ENCODE data around the gene ERCC5.
A peak's percentile ranks its signal among the peaks of the same experiment; 100 is the strongest.

Gene ERCC5

GRCh38 chr13:102839462-102839861 is 6.4 kb upstream of the ERCC5 start:
- no peak for FAIRE-seq
- DNase-seq (ENCODE audit: low spot score) = no peak

DNA sequence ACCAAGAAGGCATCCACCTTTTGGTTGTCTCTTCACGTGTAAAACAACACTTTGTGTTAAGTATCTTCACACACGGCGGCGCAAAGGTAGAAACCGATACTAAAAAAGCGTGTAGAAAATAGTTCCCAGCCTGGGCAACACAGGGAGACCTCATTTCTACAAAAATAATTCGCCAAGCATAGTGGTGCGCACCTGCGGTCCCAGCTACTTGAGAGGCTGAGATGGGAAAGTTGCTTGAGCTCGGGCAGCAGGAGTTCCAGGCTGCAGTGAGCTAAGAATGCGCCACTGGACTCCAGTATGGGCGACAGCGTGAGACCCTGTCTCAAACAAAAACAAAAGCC is 573 bp upstream of the ERCC5 start:
- no peak for DNase-seq (ENCODE audit: low spot score)
- FAIRE-seq = no peak

DNA sequence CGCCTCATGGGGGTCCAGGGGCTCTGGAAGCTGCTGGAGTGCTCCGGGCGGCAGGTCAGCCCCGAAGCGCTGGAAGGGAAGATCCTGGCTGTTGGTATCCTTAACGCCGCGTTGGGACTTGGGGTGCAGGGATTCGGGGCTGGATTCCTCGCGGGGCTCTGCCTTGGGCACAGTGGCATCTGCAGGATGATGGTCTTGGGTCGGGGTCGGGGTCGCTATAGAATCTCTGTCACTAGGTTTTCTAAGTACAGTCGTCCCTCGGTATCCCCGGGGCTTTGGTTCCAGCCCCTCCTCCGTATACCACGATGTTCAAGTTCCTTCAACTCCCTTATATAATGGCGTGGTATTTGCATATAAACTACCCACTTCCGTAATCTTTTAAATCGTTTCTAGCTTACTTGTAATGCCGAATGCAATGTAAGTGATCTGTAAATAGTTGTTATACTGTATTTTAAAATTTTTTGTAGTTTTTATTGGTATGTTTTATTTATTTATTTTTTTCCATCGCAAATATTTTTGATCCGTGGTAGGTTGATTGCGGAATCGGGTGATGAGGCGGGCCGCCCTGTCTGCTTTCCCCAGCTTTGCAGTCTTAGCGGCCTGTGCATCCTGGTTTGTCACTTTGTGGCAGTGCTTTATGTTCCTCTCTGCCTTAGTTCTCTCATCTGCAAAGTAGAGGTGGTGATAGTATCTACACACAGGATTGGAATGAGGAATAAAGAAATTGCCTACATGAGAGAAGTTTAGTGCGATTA is 606 bp downstream of the ERCC5 start:
- FAIRE-seq (peak; percentile 28), DNase-seq (ENCODE audit: low spot score) (no peak)

- DNase-seq (ENCODE audit: low spot score) (peak; percentile 5), FAIRE-seq (peak; percentile 50)
Observed at GRCh38 chr13:102847272-102848234, 1.7 kb downstream of the ERCC5 start.

DNA sequence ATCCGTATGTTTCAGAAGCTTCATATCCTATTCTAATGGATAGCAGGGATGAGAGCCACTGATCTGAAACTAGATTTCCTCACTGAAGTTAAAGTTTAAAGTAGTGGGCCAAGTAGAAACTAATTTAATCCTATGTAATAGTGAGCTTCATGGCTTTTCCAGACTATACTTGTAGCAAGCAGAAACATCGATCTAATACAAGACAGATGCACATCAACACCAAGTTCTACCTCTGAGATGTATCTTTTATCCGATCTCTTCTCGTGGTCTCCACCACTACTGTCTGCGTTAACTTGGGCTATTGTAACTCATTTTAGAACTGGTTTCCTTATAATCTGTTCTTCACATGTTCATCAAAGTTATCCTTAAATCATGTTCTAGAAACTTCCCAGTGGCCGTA is 3.1 kb downstream of the ERCC5 start:
- DNase-seq (ENCODE audit: low spot score) (no peak), FAIRE-seq (no peak)

GRCh38 chr13:102852556-102852955 is 6.7 kb downstream of the ERCC5 start:
- DNase-seq (ENCODE audit: low spot score) (no peak), FAIRE-seq (no peak)

GRCh38 chr13:102854675-102855074 is 8.8 kb downstream of the ERCC5 start:
- DNase-seq (ENCODE audit: low spot score) (no peak), FAIRE-seq (no peak)

DNA sequence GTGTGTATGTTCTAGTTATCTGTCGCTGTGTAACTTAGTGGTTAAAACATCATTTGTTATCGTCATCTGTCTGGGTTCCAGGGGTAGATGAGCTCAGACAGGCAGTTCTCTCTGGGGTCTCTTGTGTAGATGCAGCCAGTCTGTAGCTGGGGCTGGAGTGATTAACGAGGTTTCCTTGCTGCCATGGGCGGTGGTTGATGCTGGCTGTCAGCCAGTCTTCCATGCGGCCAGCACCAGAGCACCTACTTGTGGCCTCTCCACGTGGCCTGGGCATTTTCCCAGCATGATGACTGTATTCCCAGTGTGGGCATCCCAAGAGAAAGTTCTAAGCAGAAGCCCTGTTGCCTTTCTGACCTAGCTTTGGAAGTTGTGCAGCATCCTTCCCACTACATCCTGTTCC is 10.7 kb downstream of the ERCC5 start:
- FAIRE-seq (no peak), DNase-seq (ENCODE audit: low spot score) (no peak)

GRCh38 chr13:102862624-102863210 is 16.9 kb downstream of the ERCC5 start:
- FAIRE-seq = no peak

GRCh38 chr13:102863590-102863989 is 17.8 kb downstream of the ERCC5 start:
- DNase-seq (ENCODE audit: low spot score) (no peak), FAIRE-seq (no peak)

More at GRCh38 chr13:102862624-102863210, 16.9 kb downstream of the ERCC5 start:
- DNase-seq (ENCODE audit: low spot score) = no peak

DNA sequence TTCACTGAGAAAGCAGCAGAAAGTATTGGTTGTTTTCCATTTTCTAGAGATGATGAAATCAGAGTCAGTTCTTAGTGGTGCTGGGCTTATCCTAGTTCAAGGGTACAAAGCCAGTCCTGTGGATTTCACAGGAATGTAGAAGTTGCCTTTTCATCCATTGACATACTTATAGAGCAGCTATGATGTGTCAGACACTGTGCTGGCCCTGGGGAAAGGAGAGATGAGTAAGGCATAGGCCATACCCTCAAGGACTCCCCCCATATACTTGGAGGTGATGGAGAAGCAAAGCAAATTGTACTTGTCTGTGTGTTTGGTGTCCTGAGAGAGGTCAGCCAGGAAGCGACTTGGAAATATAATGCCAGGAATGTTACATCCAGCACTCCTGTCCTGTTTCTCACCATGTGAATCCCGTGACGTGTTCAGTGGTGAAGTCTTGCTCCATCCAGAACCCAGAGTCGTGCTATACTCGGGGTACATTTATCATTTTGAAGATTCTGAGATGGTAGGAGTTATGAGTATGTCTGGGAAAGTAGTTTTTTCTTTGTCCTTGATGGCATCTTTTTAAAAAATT is 22.6 kb downstream of the ERCC5 start:
- DNase-seq (ENCODE audit: low spot score) (no peak), FAIRE-seq (no peak)

DNA sequence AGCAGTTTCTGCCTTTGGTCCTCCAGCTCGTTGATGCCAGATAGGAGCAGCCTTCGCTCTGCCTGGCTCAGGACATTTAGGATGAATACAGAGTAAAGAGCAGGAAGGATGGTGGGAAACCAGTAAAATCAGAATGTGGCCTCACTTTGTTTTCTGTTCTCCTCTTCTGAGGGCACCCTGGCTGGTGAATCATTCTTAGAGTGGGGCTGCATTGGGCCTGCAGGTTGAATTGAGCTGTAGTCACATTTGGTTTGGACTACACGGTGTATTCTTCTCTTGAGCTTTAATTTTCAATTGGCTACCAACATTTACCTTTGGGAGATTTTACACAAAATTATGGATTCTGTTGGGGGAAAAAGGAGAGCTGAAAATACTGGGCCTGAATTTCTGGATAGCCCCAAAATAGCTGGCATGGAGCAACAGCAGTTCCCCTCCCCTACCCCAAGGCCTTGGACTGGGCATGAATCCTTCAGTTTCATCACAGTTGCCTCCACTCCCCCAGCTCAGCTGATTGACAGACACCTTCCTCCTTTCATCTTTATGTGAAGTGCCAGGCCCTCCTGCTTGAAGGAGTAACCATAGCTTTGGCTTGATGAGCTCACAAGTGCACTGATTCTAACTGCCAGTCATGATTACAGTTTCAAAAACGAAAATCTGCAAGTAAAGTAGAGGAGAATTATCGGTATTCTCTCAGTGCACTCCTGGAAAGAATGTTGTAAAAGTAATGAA is 24.3 kb downstream of the ERCC5 start:
- no peak for FAIRE-seq

DNA sequence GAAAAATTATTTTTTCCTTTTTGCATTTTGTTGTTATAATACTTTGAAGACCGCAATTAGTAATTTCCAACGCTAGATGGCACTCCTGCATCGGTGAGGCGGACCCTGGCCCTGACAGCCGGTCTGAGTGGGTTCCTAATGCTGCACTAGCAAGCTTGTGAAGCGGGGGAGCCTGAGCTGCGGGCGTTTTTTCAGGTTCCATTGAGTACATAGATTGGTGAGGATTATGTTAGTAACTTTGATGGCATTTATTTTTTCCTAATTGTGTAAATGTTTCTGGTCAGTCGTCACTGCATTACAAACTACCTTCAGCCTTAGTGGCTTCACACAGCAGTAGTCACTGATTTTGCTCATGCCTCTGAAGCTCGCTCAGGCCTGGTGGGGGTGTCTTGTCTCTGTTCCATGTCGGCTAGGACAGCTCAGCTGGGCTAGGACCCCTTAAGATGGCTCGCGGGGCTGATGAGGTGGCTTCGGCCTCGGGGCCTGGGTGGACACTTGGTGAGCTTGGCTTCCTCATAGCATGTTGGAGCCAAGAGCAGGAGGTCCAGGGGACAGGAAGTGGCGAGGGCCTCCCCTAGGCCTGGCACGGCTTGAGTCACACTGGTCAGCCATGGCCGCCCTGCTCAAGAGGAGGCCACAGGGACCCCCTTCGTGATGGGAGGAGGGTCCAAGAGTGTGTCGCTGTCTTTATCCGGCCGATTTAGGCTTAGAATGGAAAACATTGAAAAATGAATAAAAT is 25.0 kb downstream of the ERCC5 start:
- DNase-seq (ENCODE audit: low spot score) (peak; percentile 6), FAIRE-seq (no peak)

More for the DNA sequence above, 24.3 kb downstream of the ERCC5 start:
- no peak for DNase-seq (ENCODE audit: low spot score)

DNA sequence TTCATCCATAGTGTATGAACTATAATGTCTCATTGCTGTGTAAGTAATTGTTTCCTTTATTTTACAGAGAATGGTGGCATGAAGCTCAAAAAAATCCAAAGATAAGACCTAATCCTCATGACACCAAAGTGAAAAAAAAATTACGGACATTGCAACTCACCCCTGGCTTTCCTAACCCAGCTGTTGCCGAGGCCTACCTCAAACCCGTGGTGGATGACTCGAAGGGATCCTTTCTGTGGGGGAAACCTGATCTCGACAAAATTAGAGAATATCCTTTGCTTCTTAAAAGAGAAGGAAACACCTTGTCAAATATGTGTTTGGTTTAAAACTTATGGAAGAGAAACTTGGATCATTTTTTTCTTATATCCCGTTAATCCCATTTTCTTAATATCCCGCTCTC is 26.3 kb downstream of the ERCC5 start:
- DNase-seq (ENCODE audit: low spot score) = no peak
- FAIRE-seq = no peak

DNA sequence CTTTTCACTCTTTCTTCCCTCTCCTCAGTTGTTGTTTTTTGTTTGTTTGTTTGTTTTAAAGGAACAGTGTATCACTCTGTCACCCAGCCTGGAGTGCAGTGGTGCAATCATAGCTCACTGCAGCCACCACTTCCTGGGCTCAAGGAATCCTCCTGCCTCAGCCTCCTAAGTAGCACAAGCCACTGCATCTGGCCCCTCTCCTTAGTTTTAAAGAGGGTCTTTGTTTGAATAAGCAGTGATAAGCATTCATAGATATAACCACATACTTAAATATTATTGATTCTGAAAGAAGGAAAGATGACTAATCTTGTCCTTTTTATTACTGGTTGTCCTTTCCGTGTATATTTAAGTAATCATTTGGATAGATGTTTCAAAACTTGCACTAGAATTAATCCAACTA is 26.7 kb downstream of the ERCC5 start:
- DNase-seq (ENCODE audit: low spot score) (no peak), FAIRE-seq (no peak)

DNA sequence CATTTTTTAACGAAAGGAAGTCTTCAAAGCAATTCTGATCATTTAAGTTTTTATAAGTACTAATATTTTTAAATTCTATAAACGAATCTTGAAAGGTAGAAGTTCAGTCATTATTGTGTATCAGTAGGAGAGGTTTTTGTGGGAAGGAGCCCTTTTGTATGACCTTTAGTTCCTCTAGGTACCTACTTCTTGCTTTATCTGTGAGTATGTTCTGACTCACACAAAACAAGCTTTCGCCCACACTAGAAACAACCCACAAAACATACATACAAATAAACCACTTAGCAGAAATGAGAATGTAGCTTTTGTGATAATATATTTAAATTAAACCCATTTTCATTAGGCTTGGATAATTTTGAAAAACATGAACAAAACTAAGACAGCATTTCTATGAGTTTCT is 27.8 kb downstream of the ERCC5 start:
- FAIRE-seq = no peak
- no peak for DNase-seq (ENCODE audit: low spot score)

- no peak for DNase-seq (ENCODE audit: low spot score)
- no peak for FAIRE-seq
Observed at GRCh38 chr13:102875256-102875655, 29.4 kb downstream of the ERCC5 start.

- DNase-seq (ENCODE audit: low spot score) (peak; percentile 20), FAIRE-seq (no peak)
Observed at GRCh38 chr13:102877303-102877702, 31.5 kb downstream of the ERCC5 start.

- no peak for FAIRE-seq
- DNase-seq (ENCODE audit: low spot score) = no peak
Observed at GRCh38 chr13:102878481-102878880, 32.6 kb downstream of the ERCC5 start.

GRCh38 chr13:102879793-102880499 is 34.1 kb downstream of the ERCC5 start:
- no peak for FAIRE-seq
- no peak for DNase-seq (ENCODE audit: low spot score)

Measured in RCC 7860 (cell line).